ENCODE results near the gene SPECC1L. TPM values are rescaled to one million over a fixed set of nuclear protein-coding genes. Genes with fewer than 3 reads are reported as not detected.
"Not testable (repeated sequence)": the region's sequence is repeated elsewhere in the genome, so short reads cannot be mapped to it uniquely, and the experiment has no call there.

The SPECC1L gene
- total RNA-seq, 2 donors from 2014 or later: 39.6 to 63.2 TPM

DNA sequence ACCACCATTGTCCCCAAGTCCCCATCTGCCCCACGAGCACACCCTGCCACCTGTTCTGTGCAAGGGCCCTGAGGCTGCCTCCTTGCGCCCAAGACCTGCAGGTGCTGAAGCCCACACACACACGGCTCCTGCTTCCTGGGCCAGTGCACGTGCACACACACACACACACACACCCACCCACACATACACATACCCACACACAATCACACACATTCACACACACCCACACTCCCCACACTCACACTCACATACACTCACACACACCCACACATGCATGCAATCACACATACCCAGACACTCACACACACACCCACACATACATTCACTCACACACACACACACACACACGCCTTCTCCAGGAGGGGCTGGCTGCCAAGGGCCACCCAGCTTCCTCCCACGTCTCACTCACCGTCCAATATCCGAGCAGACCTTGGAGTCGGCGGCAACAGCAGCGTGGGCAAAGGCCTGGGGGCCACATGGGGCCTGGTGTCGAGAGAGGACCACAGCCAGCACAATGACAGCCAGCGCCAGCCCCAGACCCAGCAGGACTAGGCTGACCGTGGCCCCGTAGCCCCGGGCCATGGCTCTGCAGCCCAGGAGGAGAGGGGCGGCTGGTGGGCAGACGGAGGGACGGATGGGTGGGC is 26.4 kb upstream of the SPECC1L start:
- no peak for TF ChIP-seq POLR2AphosphoS5 (IDR thresholded peaks at IDR 0.05)
- TF ChIP-seq POLR2A (IDR thresholded peaks at IDR 0.05): no peak
- TF ChIP-seq CTCF (IDR thresholded peaks at IDR 0.05): no peak
- DNase-seq (ENCODE audit: low spot score): no peak
- Histone ChIP-seq H3K9me3 (no peaks in the 10 kb centered on the region), H3K36me3 (no peaks in the 10 kb centered on the region), H3K27ac (peak overlapping the region; percentile 53 to 57), H3K27me3 (replicated peaks; ENCODE audit: insufficient read depth) (no peaks in the 10 kb centered on the region), H3K4me3 (peak overlapping the region in 1 of 2 donors; percentile 16), H3K4me1 (replicated peaks) (peaks cover 6% of the 10 kb centered on the region)
- intact Hi-C loops (cut with DNase I): no loop called here
- WGBS: 57% methylated on average over 19 of the region's 19 CpGs

- H3K27me3 ChIP-seq (replicated peaks; ENCODE audit: insufficient read depth); intact Hi-C loops (cut with DNase I); H3K9me3 ChIP-seq; DNase-seq (ENCODE audit: low spot score); H3K36me3 ChIP-seq; H3K4me1 ChIP-seq (replicated peaks): not testable (repeated sequence)
- H3K4me3 ChIP-seq: peak within 1 kb of the TSS in 1 of 2 donors; percentile 16
- WGBS: 21% methylated on average over 12 of the region's 12 CpGs
- H3K27ac ChIP-seq: peak within 1 kb of the TSS; percentile 75 to 77
Measured at GRCh38 chr22:24245030-24245431, 25.6 kb upstream of the SPECC1L start, which contains the start of gene GGT5. Gene GGT5, minus strand, starts transcription at chr22:24245082. Its CDS starts 357 bp downstream, at chr22:24244725.

DNA sequence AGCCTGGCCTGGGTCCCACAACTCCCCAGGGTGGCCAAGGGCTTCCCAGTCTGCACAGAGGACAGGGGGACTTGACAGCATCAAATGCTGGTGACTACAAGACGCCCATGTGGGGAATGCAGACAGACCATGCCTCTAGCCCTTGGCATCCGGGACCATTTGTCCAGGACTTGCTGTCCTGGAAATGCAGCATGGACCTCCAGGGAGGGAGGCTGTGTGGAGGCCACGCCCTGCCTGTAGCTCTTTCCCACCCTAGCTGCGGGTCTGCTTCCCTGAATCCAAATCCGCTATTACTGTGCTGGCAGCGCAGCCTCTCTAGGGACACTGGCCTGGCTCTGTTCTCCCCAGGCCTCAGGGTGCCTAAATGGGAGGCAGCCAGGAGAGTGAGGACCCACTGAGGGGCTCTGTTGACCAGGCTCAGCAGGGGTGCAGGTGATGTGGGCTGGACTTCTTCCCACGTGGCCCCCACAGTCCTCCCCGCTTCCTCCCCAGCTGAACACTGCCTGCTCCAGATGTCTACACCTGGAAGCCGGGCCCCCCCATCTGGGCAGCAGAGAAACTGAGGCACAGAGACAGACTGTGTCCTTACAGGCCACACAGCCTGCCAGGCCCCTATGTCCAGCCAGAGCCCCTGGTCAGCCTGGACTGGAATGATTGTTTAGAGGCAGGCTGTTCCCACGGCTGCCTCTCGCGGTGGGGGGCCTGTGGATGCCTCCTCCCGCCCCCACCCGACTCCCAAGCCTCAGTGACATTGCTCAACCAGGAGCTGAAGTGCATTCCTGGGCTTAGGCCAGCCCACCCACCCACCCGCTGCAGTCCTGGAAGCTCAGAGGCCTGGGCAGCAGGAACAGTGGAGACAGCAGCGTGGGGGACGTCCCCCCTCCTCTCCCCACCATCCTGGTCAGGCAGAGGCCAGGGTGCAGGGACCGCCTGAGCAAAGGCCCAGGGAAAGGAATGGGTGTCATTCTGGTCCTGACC is 24.8 kb upstream of the SPECC1L start:
- H3K4me3 ChIP-seq; DNase-seq (ENCODE audit: low spot score); H3K9me3 ChIP-seq; H3K4me1 ChIP-seq (replicated peaks); H3K36me3 ChIP-seq; intact Hi-C loops (cut with DNase I); H3K27me3 ChIP-seq (replicated peaks; ENCODE audit: insufficient read depth): not testable (repeated sequence)
- WGBS: 48% methylated on average over 15 of the region's 18 CpGs
- peak overlapping the region; percentile 75 to 77 for H3K27ac ChIP-seq

DNA sequence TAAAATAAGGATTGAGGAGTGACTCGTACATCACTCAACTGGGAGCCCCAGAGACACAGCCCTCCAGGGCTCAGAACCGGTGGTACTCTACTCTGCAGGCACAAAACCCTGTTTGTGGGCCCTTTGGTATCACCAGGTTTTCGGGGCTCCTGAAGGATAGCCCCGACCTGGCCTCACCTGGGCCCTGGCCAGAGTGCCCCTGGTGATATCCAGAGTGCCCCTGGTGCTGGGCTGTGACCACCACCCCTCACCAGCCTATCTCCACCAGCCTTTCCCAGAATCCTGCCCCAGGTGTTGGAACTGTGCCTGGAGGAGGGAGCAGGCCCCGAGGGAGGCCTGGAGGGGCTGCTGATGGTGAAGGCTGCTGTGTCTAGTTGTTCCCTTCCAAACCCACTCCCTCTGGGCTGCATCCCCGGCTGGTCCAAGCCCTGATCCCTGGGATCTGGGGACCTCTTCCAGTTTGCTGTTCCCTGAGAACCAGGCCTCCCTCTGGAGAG is 23.6 kb upstream of the SPECC1L start:
- H3K4me1 ChIP-seq (replicated peaks): peaks cover 6% of the 10 kb centered on the region
- intact Hi-C loops (cut with DNase I): loop anchor here (1.0 kb wide), 1 partner anchor 58 kb away; no protein-coding TSS in a partner anchor
- no peak for DNase-seq (ENCODE audit: low spot score)
- no peaks in the 10 kb centered on the region for H3K9me3 ChIP-seq
- no peaks in the 10 kb centered on the region for H3K36me3 ChIP-seq
- 45% methylated on average over 6 of the region's 6 CpGs for WGBS
- no peak for TF ChIP-seq CTCF (IDR thresholded peaks at IDR 0.05)
- no peak for TF ChIP-seq POLR2AphosphoS5 (IDR thresholded peaks at IDR 0.05)
- no peak for TF ChIP-seq POLR2A (IDR thresholded peaks at IDR 0.05)
- H3K27ac ChIP-seq: peak overlapping the region; percentile 75 to 77
- H3K27me3 ChIP-seq (replicated peaks; ENCODE audit: insufficient read depth): no peaks in the 10 kb centered on the region
- no peak overlapping the region for H3K4me3 ChIP-seq

GRCh38 chr22:24247564-24248344 is 22.9 kb upstream of the SPECC1L start:
- H3K36me3 ChIP-seq: no peaks in the 10 kb centered on the region
- no peaks in the 10 kb centered on the region for H3K9me3 ChIP-seq
- H3K4me3 ChIP-seq: no peak overlapping the region
- peaks cover 6% of the 10 kb centered on the region for H3K4me1 ChIP-seq (replicated peaks)
- H3K27me3 ChIP-seq (replicated peaks; ENCODE audit: insufficient read depth): no peaks in the 10 kb centered on the region
- intact Hi-C loops (cut with DNase I): loop anchor here (1.0 kb wide), 1 partner anchor 58 kb away; no protein-coding TSS in a partner anchor
- TF ChIP-seq POLR2A (IDR thresholded peaks at IDR 0.05) (no peak), POLR2AphosphoS5 (IDR thresholded peaks at IDR 0.05) (peak; percentile 81), CTCF (IDR thresholded peaks at IDR 0.05) (peak; percentile 76 to 99 (median 90))
- whole genome bisulfite sequencing: 32% methylated on average over 22 of the region's 23 CpGs
- H3K27ac ChIP-seq: peak overlapping the region; percentile 75 to 77
- peak; percentile 88 for DNase-seq (ENCODE audit: low spot score)

DNA sequence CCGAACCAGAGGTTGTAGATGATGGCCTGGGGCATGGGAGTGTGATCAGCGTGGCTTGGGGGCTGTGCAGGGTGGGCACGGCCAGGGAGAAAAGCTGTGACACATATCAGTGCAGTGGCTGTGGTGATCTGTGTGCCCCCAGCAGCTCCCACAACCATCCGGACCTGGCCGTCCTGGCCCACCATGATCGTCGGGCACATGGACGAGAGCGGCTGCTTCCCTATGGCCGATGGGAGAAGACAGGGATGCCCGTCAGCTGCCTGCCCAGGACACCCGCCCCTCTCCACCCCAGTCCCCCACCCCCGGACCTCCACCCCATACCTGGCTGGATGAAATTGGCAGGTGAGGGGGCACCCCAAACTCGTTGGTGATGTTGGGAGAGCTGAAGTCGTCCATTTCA is 22.0 kb upstream of the SPECC1L start:
- H3K27me3 ChIP-seq (replicated peaks; ENCODE audit: insufficient read depth); H3K36me3 ChIP-seq; H3K4me3 ChIP-seq; DNase-seq (ENCODE audit: low spot score); H3K4me1 ChIP-seq (replicated peaks); intact Hi-C loops (cut with DNase I); H3K27ac ChIP-seq; H3K9me3 ChIP-seq: not testable (repeated sequence)
- 90% methylated on average over 15 of the region's 15 CpGs for WGBS

DNA sequence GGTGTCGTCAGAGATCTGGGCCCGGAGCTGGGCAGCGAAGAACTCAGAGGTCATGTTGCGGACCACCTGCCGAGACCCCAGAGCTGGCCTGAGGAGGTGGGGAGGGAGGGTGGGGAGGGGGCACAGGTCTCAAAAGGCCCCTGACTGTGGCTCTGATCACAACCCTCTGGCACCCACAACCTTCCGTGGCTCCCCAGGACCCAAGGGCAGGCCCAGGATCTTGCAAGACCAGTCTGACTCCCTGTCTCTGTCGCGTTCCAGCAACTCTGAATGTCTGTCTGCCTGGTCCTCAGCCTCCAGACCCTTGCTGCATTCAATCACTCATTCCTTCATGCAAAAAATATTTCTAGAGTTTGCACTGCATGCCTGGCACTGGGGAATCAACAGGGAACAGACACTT is 21.2 kb upstream of the SPECC1L start:
- H3K36me3 ChIP-seq; H3K27me3 ChIP-seq (replicated peaks; ENCODE audit: insufficient read depth); H3K9me3 ChIP-seq; intact Hi-C loops (cut with DNase I); DNase-seq (ENCODE audit: low spot score); H3K27ac ChIP-seq; H3K4me1 ChIP-seq (replicated peaks); H3K4me3 ChIP-seq: not testable (repeated sequence)
- 68% methylated on average over 6 of the region's 8 CpGs for WGBS

GRCh38 chr22:24251286-24251685 is 19.3 kb upstream of the SPECC1L start:
- H3K9me3 ChIP-seq; H3K27ac ChIP-seq; DNase-seq (ENCODE audit: low spot score); H3K4me1 ChIP-seq (replicated peaks); intact Hi-C loops (cut with DNase I); H3K27me3 ChIP-seq (replicated peaks; ENCODE audit: insufficient read depth); H3K4me3 ChIP-seq; H3K36me3 ChIP-seq: not testable (repeated sequence)
- WGBS: no CpG with 5 or more reads among the region's 28 CpGs

Measured in prostate gland (tissue), 2 donors.